Measurements from ENCODE around the gene DNAH1. TPM values are rescaled to one million over a fixed set of nuclear protein-coding genes. Genes with fewer than 3 reads are reported as not detected.

The DNAH1 gene
- total and polyA plus RNA-seq, 2 donors: 3.3 to 9.0 TPM

DNA sequence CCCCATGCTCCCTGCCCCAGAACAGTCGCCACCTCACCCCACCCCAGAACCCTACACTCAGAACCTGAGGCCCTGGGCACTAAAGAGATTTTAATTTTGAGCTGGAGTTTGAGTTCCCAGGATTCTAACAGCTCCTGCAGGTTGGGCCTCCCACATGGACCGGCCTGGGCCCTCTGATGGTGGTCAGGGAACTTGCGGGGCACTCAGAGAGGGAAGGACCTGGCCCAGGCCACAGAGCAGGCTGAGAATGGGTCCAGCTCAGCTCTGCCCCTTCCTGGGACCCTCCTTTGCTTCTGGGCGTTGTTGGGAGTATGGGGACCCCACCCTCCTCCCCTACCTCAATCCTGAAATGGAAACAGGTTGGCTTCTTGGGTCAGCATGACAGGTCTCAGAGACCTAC, 129.9 kb downstream of the DNAH1 start:
- no peak overlapping the region for H3K4me3 ChIP-seq (ENCODE audit: low read length in 2 of 2)
- H3K4me1 ChIP-seq (ENCODE audit: control insufficient read depth in 2 of 2, insufficient read depth in 2 of 2, low read length in 2 of 2): peaks cover 2 to 10% of the 10 kb centered on the region in 2 donors
- H3K9me3 ChIP-seq (ENCODE audit: control insufficient read depth in 2 of 2, insufficient read depth in 1 of 2, low read length in 1 of 2): no peaks in the 10 kb centered on the region
- H3K36me3 ChIP-seq (ENCODE audit: control insufficient read depth in 2 of 2, insufficient read depth in 2 of 2, low read length in 1 of 2): no peaks in the 10 kb centered on the region
- H3K27me3 ChIP-seq (ENCODE audit: control insufficient read depth in 2 of 2, insufficient read depth in 1 of 2, low read length in 1 of 2): no peaks in the 10 kb centered on the region
- H3K27ac ChIP-seq (ENCODE audit: low read depth in 1 of 2, low read length in 1 of 2): no peak overlapping the region
- WGBS: 93% methylated on average over 4 of the region's 4 CpGs
- no peak for DNase-seq (ENCODE audit: low read depth in 6 of 9, low spot score in 9 of 9)

DNA sequence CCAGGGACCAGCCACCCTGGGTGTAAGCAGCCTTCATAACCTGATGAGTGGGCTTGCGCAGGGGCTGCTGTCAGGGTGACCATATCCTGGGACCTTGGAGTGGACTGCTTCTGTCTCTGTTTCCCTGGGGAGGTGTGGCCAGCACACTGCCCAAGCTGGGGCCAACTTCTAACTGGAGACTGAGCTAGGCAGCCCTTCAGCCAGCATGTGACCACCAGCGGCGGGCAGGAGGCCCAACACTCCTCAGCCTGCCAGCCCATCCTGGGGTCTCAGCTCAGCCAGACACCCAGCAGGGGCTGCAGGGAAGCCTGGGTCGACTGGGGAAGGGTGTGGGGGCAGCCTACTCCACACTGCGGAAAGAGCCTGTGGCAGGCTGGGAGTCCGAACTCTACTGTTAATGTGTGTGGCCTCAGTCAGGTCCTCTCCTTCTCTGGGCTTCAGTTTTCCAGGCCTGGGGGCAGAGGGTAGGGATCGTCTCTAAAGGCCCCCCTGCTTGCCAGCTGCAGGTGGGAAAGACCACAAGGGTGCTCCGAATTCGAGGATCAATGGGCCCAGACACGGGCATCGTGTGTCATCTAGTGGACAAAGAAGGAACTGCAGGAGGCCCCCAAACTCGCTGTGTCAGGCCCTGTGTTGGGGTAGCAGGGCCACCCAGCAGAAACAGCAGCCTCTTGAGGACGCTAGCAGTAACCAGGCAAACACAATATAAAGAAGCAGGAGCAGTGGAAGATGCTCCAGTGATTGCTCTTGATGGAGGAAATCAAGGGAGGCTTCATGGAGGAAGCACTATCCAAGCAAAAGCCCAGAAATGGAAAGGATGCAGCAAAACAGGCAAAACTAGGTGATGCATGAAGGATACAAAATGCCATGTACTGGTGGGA, 130.8 kb downstream of the DNAH1 start:
- H3K27me3 ChIP-seq (ENCODE audit: control insufficient read depth in 2 of 2, insufficient read depth in 1 of 2, low read length in 1 of 2): no peaks in the 10 kb centered on the region
- H3K4me1 ChIP-seq (ENCODE audit: control insufficient read depth in 2 of 2, insufficient read depth in 2 of 2, low read length in 2 of 2): peaks cover 2 to 10% of the 10 kb centered on the region in 2 donors
- no peaks in the 10 kb centered on the region for H3K36me3 ChIP-seq (ENCODE audit: control insufficient read depth in 2 of 2, insufficient read depth in 2 of 2, low read length in 1 of 2)
- no peak overlapping the region for H3K27ac ChIP-seq (ENCODE audit: low read depth in 1 of 2, low read length in 1 of 2)
- H3K9me3 ChIP-seq (ENCODE audit: control insufficient read depth in 2 of 2, insufficient read depth in 1 of 2, low read length in 1 of 2): no peaks in the 10 kb centered on the region
- 40% methylated on average over 13 of the region's 13 CpGs for WGBS
- H3K4me3 ChIP-seq (ENCODE audit: low read length in 2 of 2): no peak overlapping the region
- DNase-seq (ENCODE audit: low read depth in 6 of 9, low spot score in 9 of 9): peak in 8 of 9 donors; percentile 60 to 87 (median 74)

DNA sequence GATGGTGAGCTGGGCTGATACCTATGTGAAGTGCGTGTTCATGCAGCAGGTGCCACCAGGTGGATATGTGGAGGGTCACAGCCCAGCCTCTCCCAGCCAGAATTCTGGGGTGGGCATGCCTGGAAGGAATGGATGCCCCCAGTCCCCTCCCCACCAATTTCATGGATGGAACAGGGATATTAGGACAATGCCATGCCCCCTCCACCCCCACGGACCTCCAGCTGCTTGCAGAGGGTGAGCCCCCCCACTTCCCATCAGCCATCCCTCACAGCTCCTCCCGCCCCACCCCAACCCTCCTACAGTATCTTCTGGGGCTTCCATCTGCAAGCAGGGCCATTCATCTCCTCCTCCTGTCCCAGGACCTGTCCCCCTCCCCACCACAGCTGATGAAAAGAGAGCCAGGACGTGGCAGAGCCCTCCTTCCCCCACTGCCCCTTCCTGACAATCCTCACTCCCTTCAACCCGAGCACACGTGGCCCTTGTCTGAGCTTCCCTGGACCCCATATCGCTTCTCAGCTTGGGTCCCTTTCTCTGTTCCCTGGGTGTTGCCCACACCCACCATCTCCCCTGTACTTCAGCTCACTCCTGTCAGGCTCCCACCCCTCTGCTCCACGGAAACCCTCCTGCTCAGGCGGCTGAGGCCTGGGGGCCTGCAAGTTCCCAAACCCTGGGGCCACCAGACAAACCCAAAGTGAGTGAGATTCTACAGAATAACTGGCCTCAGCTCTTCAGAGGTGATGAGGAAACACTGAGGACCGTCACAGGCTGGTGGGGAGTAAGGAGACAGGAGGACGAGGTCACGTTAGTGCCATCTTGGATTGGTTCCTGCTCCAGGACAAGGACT, 131.6 kb downstream of the DNAH1 start:
- peaks cover 2 to 10% of the 10 kb centered on the region in 2 donors for H3K4me1 ChIP-seq (ENCODE audit: control insufficient read depth in 2 of 2, insufficient read depth in 2 of 2, low read length in 2 of 2)
- no peaks in the 10 kb centered on the region for H3K27me3 ChIP-seq (ENCODE audit: control insufficient read depth in 2 of 2, insufficient read depth in 1 of 2, low read length in 1 of 2)
- no peaks in the 10 kb centered on the region for H3K36me3 ChIP-seq (ENCODE audit: control insufficient read depth in 2 of 2, insufficient read depth in 2 of 2, low read length in 1 of 2)
- WGBS: 92% methylated on average over 12 of the region's 12 CpGs
- DNase-seq (ENCODE audit: low read depth in 6 of 9, low spot score in 9 of 9): no peak
- no peak overlapping the region for H3K27ac ChIP-seq (ENCODE audit: low read depth in 1 of 2, low read length in 1 of 2)
- H3K9me3 ChIP-seq (ENCODE audit: control insufficient read depth in 2 of 2, insufficient read depth in 1 of 2, low read length in 1 of 2): no peaks in the 10 kb centered on the region
- no peak overlapping the region for H3K4me3 ChIP-seq (ENCODE audit: low read length in 2 of 2)

Other genes with a start within 250 kb of the DNAH1 start
- gene POC1A, start 161.9 kb upstream of the DNAH1 start, total RNA-seq: 12.3 TPM
- 2.6 TPM for gene POC1A, start 161.9 kb upstream of the DNAH1 start, polyA plus RNA-seq
- 34.5 TPM for gene ALAS1, start 118.2 kb upstream of the DNAH1 start, total RNA-seq
- 22.8 TPM for gene ALAS1, start 118.2 kb upstream of the DNAH1 start, polyA plus RNA-seq
- 0.66 TPM for gene TLR9, start 90.7 kb upstream of the DNAH1 start, total RNA-seq
- 0.59 TPM for gene TLR9, start 90.7 kb upstream of the DNAH1 start, polyA plus RNA-seq
- 60.5 TPM for gene TWF2, start 77.2 kb upstream of the DNAH1 start, total RNA-seq
- gene TWF2, start 77.2 kb upstream of the DNAH1 start, polyA plus RNA-seq: 62.6 TPM
- gene PPM1M, start 70.6 kb upstream of the DNAH1 start, total RNA-seq: 32.1 TPM
- gene PPM1M, start 70.6 kb upstream of the DNAH1 start, polyA plus RNA-seq: 65.0 TPM
- gene WDR82, start 37.7 kb upstream of the DNAH1 start, total RNA-seq: 60.5 TPM
- 47.4 TPM for gene WDR82, start 37.7 kb upstream of the DNAH1 start, polyA plus RNA-seq
- gene GLYCTK, start 28.5 kb upstream of the DNAH1 start, total RNA-seq: 7.6 TPM
- gene GLYCTK, start 28.5 kb upstream of the DNAH1 start, polyA plus RNA-seq: 18.9 TPM
- 48.2 TPM for gene BAP1, start 93.7 kb downstream of the DNAH1 start, total RNA-seq
- 86.0 TPM for gene BAP1, start 93.7 kb downstream of the DNAH1 start, polyA plus RNA-seq
- gene PHF7, start 94.3 kb downstream of the DNAH1 start, total RNA-seq: 10.6 TPM
- gene PHF7, start 94.3 kb downstream of the DNAH1 start, polyA plus RNA-seq: 9.1 TPM
- 0.80 TPM for gene SEMA3G, start 128.8 kb downstream of the DNAH1 start, total RNA-seq
- 6.4 TPM for gene SEMA3G, start 128.8 kb downstream of the DNAH1 start, polyA plus RNA-seq
- 5.5 TPM for gene TNNC1, start 137.7 kb downstream of the DNAH1 start, total RNA-seq
- gene TNNC1, start 137.7 kb downstream of the DNAH1 start, polyA plus RNA-seq: 10.2 TPM
- 27.6 TPM for gene NISCH, start 139.3 kb downstream of the DNAH1 start, total RNA-seq
- 62.3 TPM for gene NISCH, start 139.3 kb downstream of the DNAH1 start, polyA plus RNA-seq
- gene STAB1, start 179.0 kb downstream of the DNAH1 start, total RNA-seq: 19.5 TPM
- 315 TPM for gene STAB1, start 179.0 kb downstream of the DNAH1 start, polyA plus RNA-seq
- gene NT5DC2, start 217.5 kb downstream of the DNAH1 start, total RNA-seq: 18.1 TPM
- gene NT5DC2, start 217.5 kb downstream of the DNAH1 start, polyA plus RNA-seq: 11.2 TPM
- gene UQCC5, start 220.3 kb downstream of the DNAH1 start, total RNA-seq: 15.5 TPM
- 30.3 TPM for gene UQCC5, start 220.3 kb downstream of the DNAH1 start, polyA plus RNA-seq

All from thymus (tissue), 11 donors.